CD14-positive monocyte (primary cell): ENCODE measurements around the gene PABPN1L. TPM values are rescaled to one million over a fixed set of nuclear protein-coding genes. Genes with fewer than 3 reads are reported as not detected.

Experiments
- DNase-seq, 3 donors: peaks; one replicate each; pipeline ENCODE4 v3.0.0-alpha.2; 2011 to 2022
- H2AFZ ChIP-seq: 2 replicates; pipeline ENCODE4 v1.6.0; 2012; ENCODE audit warnings: mild to moderate bottlenecking, low read depth, low read length, inconsistent platforms; ENCODE audit not compliant: insufficient read depth, poor library complexity, severe bottlenecking
- H3K27ac ChIP-seq, 2 donors: 1 replicate in 1 of 2; 2 replicates in 1 of 2; pipeline ENCODE4 v1.5.1; 2012 to 2013; ENCODE audit warnings: low read length in 2 of 2, control low read depth in 1 of 2, inconsistent platforms in 1 of 2, low read depth in 1 of 2, mild to moderate bottlenecking in 1 of 2
- H3K27me3 ChIP-seq, 2 donors: one replicate each; pipeline versions ENCODE4 v1.6.0 to v1.6.1; 2011 to 2013; ENCODE audit warnings: low read length in 2 of 2; ENCODE audit not compliant: control insufficient read depth in 2 of 2, insufficient read depth in 2 of 2
- H3K36me3 ChIP-seq, 2 donors: replicated peaks in 1 of 2; 1 replicate in 1 of 2; 2 replicates in 1 of 2; pipeline versions ENCODE4 v1.5.1 to v1.6.1; 2012 to 2013; ENCODE audit warnings: low read length in 2 of 2, control low read depth in 1 of 2, inconsistent platforms in 1 of 2, mild to moderate bottlenecking in 1 of 2; ENCODE audit not compliant: insufficient read depth in 2 of 2, control insufficient read depth in 1 of 2
- H3K4me1 ChIP-seq, 2 donors: 1 replicate in 1 of 2; 2 replicates in 1 of 2; pipeline versions ENCODE4 v1.5.1 to v1.6.1; 2012 to 2013; ENCODE audit warnings: low read length in 2 of 2, control low read depth in 1 of 2, inconsistent platforms in 1 of 2, mild to moderate bottlenecking in 1 of 2, moderate library complexity in 1 of 2; ENCODE audit not compliant: insufficient read depth in 2 of 2, control insufficient read depth in 1 of 2
- H3K4me2 ChIP-seq: replicated peaks from 2 replicates; pipeline ENCODE3; 2012; ENCODE audit warnings: low read length, moderate library complexity, mild to moderate bottlenecking; ENCODE audit not compliant: poor library complexity, severe bottlenecking; ENCODE audit errors: extremely low read depth
- H3K4me3 ChIP-seq, 3 experiments: fragments of 200-600 bp in 1 of 3; sonication (generic) in 1 of 3; replicated peaks in 1 of 3; 1 replicate in 2 of 3; 2 replicates in 1 of 3; pipeline ENCODE4 v1.5.1; 2011 to 2013; ENCODE audit warnings: low read length in 3 of 3, mild to moderate bottlenecking in 3 of 3, control low read depth in 2 of 3, low read depth in 2 of 3, inconsistent platforms in 1 of 3, moderate library complexity in 1 of 3
- H3K79me2 ChIP-seq: 2 replicates; pipeline ENCODE4 v1.6.0; 2012; ENCODE audit warnings: mild to moderate bottlenecking, control low read depth, inconsistent platforms, low read length, moderate library complexity; ENCODE audit not compliant: insufficient read depth
- H3K9ac ChIP-seq: 2 replicates; pipeline ENCODE4 v1.6.0; 2017; ENCODE audit warnings: low read length, mild to moderate bottlenecking; ENCODE audit not compliant: insufficient read depth, poor library complexity, severe bottlenecking
- H3K9me3 ChIP-seq, 2 donors: replicated peaks in 1 of 2; 1 replicate in 1 of 2; 2 replicates in 1 of 2; pipeline versions ENCODE4 v1.5.1 to v1.6.1; 2012 to 2013; ENCODE audit warnings: low read length in 2 of 2, control low read depth in 1 of 2; ENCODE audit not compliant: control insufficient read depth in 1 of 2, insufficient read depth in 1 of 2
- H4K20me1 ChIP-seq: 2 replicates; pipeline ENCODE4 v1.6.0; 2012; ENCODE audit warnings: mild to moderate bottlenecking, low read length, control low read depth, moderate library complexity; ENCODE audit not compliant: insufficient read depth
- H3K27ac Mint-ChIP-seq, 7 donors: one replicate each; pipeline ENCODE4 v1.8.0; 2020; ENCODE audit warnings: mild to moderate bottlenecking in 7 of 7, mixed read lengths in 7 of 7, moderate library complexity in 6 of 7, inconsistent platforms in 2 of 7
- H3K27me3 Mint-ChIP-seq, 3 donors: one replicate each; pipeline ENCODE4 v1.8.0; 2021 to 2022; ENCODE audit warnings: low read depth in 3 of 3, mild to moderate bottlenecking in 3 of 3, mixed read lengths in 3 of 3, moderate library complexity in 3 of 3, inconsistent platforms in 1 of 3
- H3K36me3 Mint-ChIP-seq, 2 donors: one replicate each; pipeline ENCODE4 v1.8.0; 2020; ENCODE audit warnings: mixed read lengths in 2 of 2, inconsistent platforms in 1 of 2, mild to moderate bottlenecking in 1 of 2
- H3K4me1 Mint-ChIP-seq: one replicate; pipeline ENCODE4 v1.8.0; 2020; ENCODE audit warnings: mild to moderate bottlenecking, mixed read lengths
- H3K4me3 Mint-ChIP-seq, 2 donors: one replicate each; pipeline ENCODE4 v1.8.0; 2020; ENCODE audit warnings: mild to moderate bottlenecking in 2 of 2, mixed read lengths in 2 of 2, moderate library complexity in 1 of 2
- H3K9me3 Mint-ChIP-seq, 7 donors: one replicate each; pipeline ENCODE4 v1.8.0; 2020 to 2022; ENCODE audit warnings: mixed read lengths in 7 of 7, mild to moderate bottlenecking in 6 of 7, moderate library complexity in 6 of 7, inconsistent platforms in 2 of 7
- CTCF ChIP-seq: fragments of 200-600 bp; IDR thresholded peaks from one replicate; pipeline ENCODE4 v1.8.0; 2022; ENCODE audit warnings: antibody characterized with exemption, mild to moderate bottlenecking
- WGBS: methylation state at CpG from one replicate; pipeline ENCODE4 v1.1.5; 2013; ENCODE audit warnings: missing lambda C conversion rate; ENCODE audit not compliant: insufficient coverage; 5-methylcytosine and 5-hydroxymethylcytosine counted together
- intact Hi-C, 2 donors: fragments of 100-400 bp; cut with micrococcal nuclease; formaldehyde crosslinking; loops; one replicate each; pipeline versions ENCODE4 v1.15.0 to v1.15.1; 2023
- polyA plus RNA-seq, 3 donors: library from polyadenylated mRNA; depleted of rRNA in 1 of 3; unstranded in 2 of 3; stranded (reverse) in 1 of 3; fragments of 300-500 nt in 2 of 3; fragments of >200 nt in 1 of 3; fragmentation: Illumina TruSeq in 2 of 3; gene quantifications; 1 replicate in 2 of 3; 2 replicates in 1 of 3; pipeline ENCODE4 v1.2.3, GENCODE V29; 2012 to 2021

The PABPN1L gene
- polyA plus RNA-seq, 3 donors: 0.39 TPM; not detected in 2

DNA sequence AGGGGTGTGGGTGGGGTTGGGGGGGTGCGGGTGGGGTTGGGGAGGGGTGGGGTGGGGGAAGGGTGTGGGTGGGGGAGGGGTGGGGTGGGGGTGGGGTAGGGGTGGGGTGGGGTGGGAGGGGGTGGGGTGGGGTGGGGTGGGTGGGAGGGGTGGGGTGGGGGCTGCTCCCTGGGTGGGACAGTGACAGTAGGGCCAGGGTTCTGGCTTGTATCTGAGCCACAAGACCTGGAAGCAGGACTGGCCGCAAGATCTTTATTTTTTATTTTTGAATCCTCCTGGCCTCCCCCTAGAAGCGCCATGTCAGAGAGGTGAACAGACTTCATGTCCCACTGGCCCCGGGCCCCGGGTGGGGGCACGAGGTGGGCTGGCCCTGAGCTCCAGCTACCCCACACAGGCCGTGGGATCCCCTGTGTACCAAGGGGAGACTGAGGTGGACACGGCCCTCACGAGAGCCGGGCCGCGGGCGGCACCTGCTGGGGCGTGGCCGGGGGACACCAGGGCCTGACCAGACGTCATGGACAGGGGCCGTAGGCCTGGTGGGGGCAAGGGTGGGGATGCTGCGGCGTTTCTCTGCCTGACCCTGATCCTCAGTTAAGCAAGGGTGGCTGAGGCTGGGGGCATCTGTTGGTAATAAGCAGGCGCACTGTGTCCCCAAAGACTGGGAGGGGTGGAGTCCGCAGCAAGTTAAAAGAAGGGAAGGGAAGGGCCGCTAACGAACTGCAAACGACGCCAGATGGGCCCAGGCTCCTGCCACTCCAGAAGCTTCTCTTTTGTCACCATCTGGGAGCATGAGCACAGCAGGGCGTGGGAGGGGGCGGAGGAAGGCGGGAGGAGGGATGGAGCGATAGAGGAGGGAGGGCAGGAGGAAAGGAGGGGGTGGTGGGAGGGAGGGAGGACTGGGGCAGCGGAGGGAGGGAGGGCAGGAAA lies 22.3 kb upstream of the PABPN1L start:
- H3K27me3 Mint-ChIP-seq: peaks cover 0 to 5% (median 1%) of the 10 kb centered on the region in 3 donors
- Histone ChIP-seq H3K36me3 (peaks cover 78 to 83% of the 10 kb centered on the region in 2 donors), H3K9ac (no peak overlapping the region), H3K27ac (no peak overlapping the region), H3K4me1 (no peaks in the 10 kb centered on the region), H4K20me1 (peaks cover 96% of the 10 kb centered on the region), H3K4me3 (no peak overlapping the region), H3K79me2 (no peaks in the 10 kb centered on the region), H3K4me2 (no peak overlapping the region), H3K27me3 (no peaks in the 10 kb centered on the region), H2AFZ (no peak overlapping the region), H3K9me3 (peaks cover 9 to 22% of the 10 kb centered on the region in 2 donors)
- H3K36me3 Mint-ChIP-seq: peaks cover 51 to 82% of the 10 kb centered on the region in 2 donors
- intact Hi-C loops: no loop called here
- no peak for TF ChIP-seq CTCF
- H3K27ac Mint-ChIP-seq: no peak overlapping the region
- DNase-seq: no peak
- WGBS: 88% methylated on average over 21 of the region's 30 CpGs
- H3K4me1 Mint-ChIP-seq: no peaks in the 10 kb centered on the region
- no peak overlapping the region for H3K4me3 Mint-ChIP-seq
- H3K9me3 Mint-ChIP-seq: peaks cover 13 to 21% (median 18%) of the 10 kb centered on the region in 7 donors

GRCh38 chr16:88888057-88888456 lies 21.6 kb upstream of the PABPN1L start:
- no peaks in the 10 kb centered on the region for H3K27me3 ChIP-seq
- TF ChIP-seq CTCF: no peak
- intact Hi-C loops: no loop called here
- no peaks in the 10 kb centered on the region for H3K4me1 Mint-ChIP-seq
- no peak overlapping the region for H3K4me3 ChIP-seq
- no peak overlapping the region for H2AFZ ChIP-seq
- H3K79me2 ChIP-seq: no peaks in the 10 kb centered on the region
- H3K27ac Mint-ChIP-seq: no peak overlapping the region
- H3K9me3 Mint-ChIP-seq: peaks cover 13 to 22% (median 18%) of the 10 kb centered on the region in 7 donors
- H3K27me3 Mint-ChIP-seq: peaks cover 0 to 5% (median 1%) of the 10 kb centered on the region in 3 donors
- no peak overlapping the region for H3K9ac ChIP-seq
- H3K4me2 ChIP-seq: no peak overlapping the region
- DNase-seq: no peak
- 97% methylated on average over 10 of the region's 14 CpGs for WGBS
- H3K27ac ChIP-seq: no peak overlapping the region
- no peak overlapping the region for H3K4me3 Mint-ChIP-seq
- H3K4me1 ChIP-seq: no peaks in the 10 kb centered on the region
- H4K20me1 ChIP-seq: peaks cover 96% of the 10 kb centered on the region
- H3K36me3 ChIP-seq: peaks cover 78 to 83% of the 10 kb centered on the region in 2 donors
- peaks cover 55 to 85% of the 10 kb centered on the region in 2 donors for H3K36me3 Mint-ChIP-seq
- H3K9me3 ChIP-seq: peaks cover 9 to 22% of the 10 kb centered on the region in 2 donors
